ENCODE data around the gene MITF. TPM values are rescaled to one million over a fixed set of nuclear protein-coding genes. Genes with fewer than 3 reads are reported as not detected.

The MITF gene
- total and polyA plus RNA-seq, 7 experiments from 2014 or later, result 0.54 to 3.9 (median 1.2) TPM; not detected in 3

GRCh38 chr3:69715204-69715603, 24.1 kb upstream of the MITF start:
- H3K4me1 ChIP-seq (ENCODE audit: control insufficient read depth in 2 of 2, insufficient read depth in 2 of 2, low read length in 2 of 2), result no peaks in the 10 kb centered on the region
- H3K9me3 ChIP-seq (ENCODE audit: control insufficient read depth in 2 of 3, low read length in 3 of 3), result no peaks in the 10 kb centered on the region
- ChIA-PET CTCF (interaction anchor here (0.7 kb wide), 1 partner anchor 97 kb away, joined by 3 read pairs; no protein-coding TSS in a partner anchor), POLR2A (no interaction called here)
- peaks cover 0 to 14% (median 3%) of the 10 kb centered on the region in 5 donors for H3K27me3 Mint-ChIP-seq
- H3K36me3 Mint-ChIP-seq, result no peaks in the 10 kb centered on the region
- DNase-seq (no peak), ATAC-seq (no peak)
- H3K4me1 Mint-ChIP-seq, result no peaks in the 10 kb centered on the region
- no peak overlapping the region for H3K27ac ChIP-seq (ENCODE audit: low read depth, low read length)
- no peaks in the 10 kb centered on the region for H3K36me3 ChIP-seq (ENCODE audit: control insufficient read depth in 2 of 3, insufficient read depth in 3 of 3, low read length in 3 of 3)
- H3K9me3 Mint-ChIP-seq, result peaks cover 0 to 3% (median 0%) of the 10 kb centered on the region in 11 donors
- no peak overlapping the region for H3K4me3 ChIP-seq (ENCODE audit: low read length)
- H3K27ac Mint-ChIP-seq, result no peak overlapping the region
- H3K4me3 Mint-ChIP-seq, result no peak overlapping the region
- intact Hi-C loops (cut with micrococcal nuclease), result no loop called here
- no peaks in the 10 kb centered on the region for H3K27me3 ChIP-seq (ENCODE audit: control insufficient read depth in 2 of 2, insufficient read depth in 2 of 2, low read length in 2 of 2)

- intact Hi-C loops (cut with micrococcal nuclease), result no loop called here
- Mint-ChIP-seq H3K9me3 (peaks cover 0 to 7% (median 0%) of the 10 kb centered on the region in 11 donors), H3K4me3 (no peak overlapping the region), H3K27me3 (peaks cover 0 to 18% (median 7%) of the 10 kb centered on the region in 5 donors), H3K4me1 (no peaks in the 10 kb centered on the region), H3K27ac (no peak overlapping the region), H3K36me3 (no peaks in the 10 kb centered on the region)
- Histone ChIP-seq H3K9me3 (ENCODE audit: control insufficient read depth in 2 of 3, low read length in 3 of 3) (no peaks in the 10 kb centered on the region), H3K4me3 (ENCODE audit: low read length) (no peak overlapping the region), H3K27ac (ENCODE audit: low read depth, low read length) (no peak overlapping the region), H3K27me3 (ENCODE audit: control insufficient read depth in 2 of 2, insufficient read depth in 2 of 2, low read length in 2 of 2) (no peaks in the 10 kb centered on the region), H3K36me3 (ENCODE audit: control insufficient read depth in 2 of 3, insufficient read depth in 3 of 3, low read length in 3 of 3) (no peaks in the 10 kb centered on the region), H3K4me1 (ENCODE audit: control insufficient read depth in 2 of 2, insufficient read depth in 2 of 2, low read length in 2 of 2) (no peaks in the 10 kb centered on the region)
- POLR2A ChIA-PET, result no interaction called here
- ATAC-seq, result no peak
- CTCF ChIA-PET, result no interaction called here
- no peak for DNase-seq
Measured at GRCh38 chr3:69716119-69716518, 23.1 kb upstream of the MITF start.

- H3K4me1 ChIP-seq (ENCODE audit: control insufficient read depth in 2 of 2, insufficient read depth in 2 of 2, low read length in 2 of 2), result no peaks in the 10 kb centered on the region
- no peak overlapping the region for H3K27ac ChIP-seq (ENCODE audit: low read depth, low read length)
- no peak overlapping the region for H3K4me3 ChIP-seq (ENCODE audit: low read length)
- Mint-ChIP-seq H3K27me3 (peaks cover 0 to 20% (median 7%) of the 10 kb centered on the region in 5 donors), H3K9me3 (peaks cover 0 to 7% (median 0%) of the 10 kb centered on the region in 11 donors), H3K36me3 (no peaks in the 10 kb centered on the region), H3K27ac (no peak overlapping the region), H3K4me1 (peaks cover 0 to 2% (median 0%) of the 10 kb centered on the region in 7 donors), H3K4me3 (no peak overlapping the region)
- no peaks in the 10 kb centered on the region for H3K9me3 ChIP-seq (ENCODE audit: control insufficient read depth in 2 of 3, low read length in 3 of 3)
- no peaks in the 10 kb centered on the region for H3K36me3 ChIP-seq (ENCODE audit: control insufficient read depth in 2 of 3, insufficient read depth in 3 of 3, low read length in 3 of 3)
- no peaks in the 10 kb centered on the region for H3K27me3 ChIP-seq (ENCODE audit: control insufficient read depth in 2 of 2, insufficient read depth in 2 of 2, low read length in 2 of 2)
- no peak for DNase-seq
- no peak for ATAC-seq
- ChIA-PET CTCF (no interaction called here), POLR2A (no interaction called here)
- intact Hi-C loops (cut with micrococcal nuclease), result no loop called here
Measured at GRCh38 chr3:69718866-69719586, 20.2 kb upstream of the MITF start.

- Histone ChIP-seq H3K36me3 (ENCODE audit: control insufficient read depth in 2 of 3, insufficient read depth in 3 of 3, low read length in 3 of 3) (no peaks in the 10 kb centered on the region), H3K4me3 (ENCODE audit: low read length) (no peak overlapping the region), H3K4me1 (ENCODE audit: control insufficient read depth in 2 of 2, insufficient read depth in 2 of 2, low read length in 2 of 2) (no peaks in the 10 kb centered on the region), H3K27me3 (ENCODE audit: control insufficient read depth in 2 of 2, insufficient read depth in 2 of 2, low read length in 2 of 2) (no peaks in the 10 kb centered on the region), H3K27ac (ENCODE audit: low read depth, low read length) (no peak overlapping the region), H3K9me3 (ENCODE audit: control insufficient read depth in 2 of 3, low read length in 3 of 3) (no peaks in the 10 kb centered on the region)
- DNase-seq (no peak), ATAC-seq (no peak)
- Mint-ChIP-seq H3K9me3 (peaks cover 0 to 7% (median 0%) of the 10 kb centered on the region in 11 donors), H3K36me3 (no peaks in the 10 kb centered on the region), H3K4me1 (peaks cover 0 to 2% (median 0%) of the 10 kb centered on the region in 7 donors), H3K27ac (no peak overlapping the region), H3K4me3 (no peak overlapping the region), H3K27me3 (peaks cover 0 to 19% (median 7%) of the 10 kb centered on the region in 5 donors)
- CTCF ChIA-PET, result no interaction called here
- POLR2A ChIA-PET, result no interaction called here
- intact Hi-C loops (cut with micrococcal nuclease), result no loop called here
Measured at GRCh38 chr3:69719587-69720122, 19.6 kb upstream of the MITF start.

DNA sequence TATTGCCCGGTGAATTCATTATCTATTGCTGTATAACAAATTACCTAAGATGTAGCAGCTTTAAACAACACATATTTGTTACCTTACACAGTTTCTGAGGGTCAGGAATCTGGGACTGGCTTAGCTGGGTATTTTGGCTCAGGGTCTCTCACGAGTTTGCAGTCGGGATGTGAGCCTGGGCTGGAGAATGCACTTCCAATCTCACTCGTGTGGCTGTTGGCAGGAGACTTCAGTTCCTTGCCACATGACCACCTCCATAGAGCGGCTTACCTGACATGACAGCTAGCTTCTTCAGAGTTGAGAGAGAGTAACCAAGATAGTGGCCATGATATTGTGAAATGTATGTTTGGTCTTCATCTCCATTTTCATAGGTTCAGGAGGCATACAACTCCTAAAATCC, 18.4 kb upstream of the MITF start:
- intact Hi-C loops (cut with micrococcal nuclease), result no loop called here
- peaks cover 0 to 11% (median 0%) of the 10 kb centered on the region in 11 donors for H3K9me3 Mint-ChIP-seq
- no peak overlapping the region for H3K4me3 ChIP-seq (ENCODE audit: low read length)
- no peaks in the 10 kb centered on the region for H3K9me3 ChIP-seq (ENCODE audit: control insufficient read depth in 2 of 3, low read length in 3 of 3)
- DNase-seq, result no peak
- H3K4me1 ChIP-seq (ENCODE audit: control insufficient read depth in 2 of 2, insufficient read depth in 2 of 2, low read length in 2 of 2), result no peaks in the 10 kb centered on the region
- peaks cover 0 to 19% (median 7%) of the 10 kb centered on the region in 5 donors for H3K27me3 Mint-ChIP-seq
- no peak overlapping the region for H3K4me3 Mint-ChIP-seq
- peaks cover 0 to 2% (median 0%) of the 10 kb centered on the region in 7 donors for H3K4me1 Mint-ChIP-seq
- ATAC-seq, result no peak
- ChIA-PET CTCF (no interaction called here), POLR2A (no interaction called here)
- H3K27me3 ChIP-seq (ENCODE audit: control insufficient read depth in 2 of 2, insufficient read depth in 2 of 2, low read length in 2 of 2), result no peaks in the 10 kb centered on the region
- no peak overlapping the region for H3K27ac ChIP-seq (ENCODE audit: low read depth, low read length)
- H3K36me3 ChIP-seq (ENCODE audit: control insufficient read depth in 2 of 3, insufficient read depth in 3 of 3, low read length in 3 of 3), result no peaks in the 10 kb centered on the region
- no peak overlapping the region for H3K27ac Mint-ChIP-seq
- no peaks in the 10 kb centered on the region for H3K36me3 Mint-ChIP-seq

DNA sequence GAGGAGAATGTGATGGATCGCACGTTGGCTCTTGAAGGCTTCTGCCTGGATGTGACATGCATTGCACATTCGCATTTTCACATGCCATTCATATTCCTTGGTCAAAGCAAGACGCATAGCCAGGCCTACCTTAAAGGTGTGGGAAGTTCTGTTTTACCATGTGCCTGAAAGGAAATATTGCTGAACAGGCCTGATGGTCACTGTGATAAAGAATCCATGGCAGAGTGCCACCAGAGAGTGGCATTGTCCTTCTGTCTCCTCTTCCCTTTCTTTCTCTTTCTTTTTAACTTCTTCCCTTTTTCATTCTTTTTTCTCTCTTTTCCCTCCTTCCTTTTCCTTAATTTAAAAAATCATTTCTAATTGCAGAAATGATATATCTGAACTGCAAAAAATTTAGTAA, 15.9 kb upstream of the MITF start:
- H3K27ac Mint-ChIP-seq, result no peak overlapping the region
- Histone ChIP-seq H3K4me3 (ENCODE audit: low read length) (no peak overlapping the region), H3K9me3 (ENCODE audit: control insufficient read depth in 2 of 3, low read length in 3 of 3) (no peaks in the 10 kb centered on the region), H3K36me3 (ENCODE audit: control insufficient read depth in 2 of 3, insufficient read depth in 3 of 3, low read length in 3 of 3) (no peaks in the 10 kb centered on the region), H3K27ac (ENCODE audit: low read depth, low read length) (no peak overlapping the region), H3K27me3 (ENCODE audit: control insufficient read depth in 2 of 2, insufficient read depth in 2 of 2, low read length in 2 of 2) (no peaks in the 10 kb centered on the region), H3K4me1 (ENCODE audit: control insufficient read depth in 2 of 2, insufficient read depth in 2 of 2, low read length in 2 of 2) (no peaks in the 10 kb centered on the region)
- ATAC-seq (no peak), DNase-seq (no peak)
- CTCF ChIA-PET, result no interaction called here
- H3K4me3 Mint-ChIP-seq, result no peak overlapping the region
- POLR2A ChIA-PET, result no interaction called here
- no peaks in the 10 kb centered on the region for H3K36me3 Mint-ChIP-seq
- intact Hi-C loops (cut with micrococcal nuclease), result no loop called here
- H3K27me3 Mint-ChIP-seq, result peaks cover 0 to 15% (median 8%) of the 10 kb centered on the region in 5 donors
- H3K9me3 Mint-ChIP-seq, result peaks cover 0 to 11% (median 0%) of the 10 kb centered on the region in 11 donors
- H3K4me1 Mint-ChIP-seq, result peaks cover 0 to 2% (median 0%) of the 10 kb centered on the region in 7 donors

All from naive thymus-derived CD4-positive, alpha-beta T cell (primary cell).